Subcutaneous abdominal adipose tissue (tissue), 5 donors: ENCODE data around the gene PLD1.

Source experiments
- H3K27ac ChIP-seq: one replicate; pipeline ENCODE4 v1.7.0; 2013; ENCODE audit warnings: low read depth, mild to moderate bottlenecking, inconsistent platforms, low read length, moderate library complexity
- H3K27me3 ChIP-seq, 5 donors: one replicate each; pipeline ENCODE4 v1.7.0; 2013; ENCODE audit warnings: low read length in 5 of 5, inconsistent platforms in 1 of 5; ENCODE audit not compliant: control insufficient read depth in 5 of 5, insufficient read depth in 4 of 5
- H3K36me3 ChIP-seq, 5 donors: one replicate each; pipeline ENCODE4 v1.7.0; 2013; ENCODE audit warnings: low read length in 5 of 5; ENCODE audit not compliant: control insufficient read depth in 5 of 5, insufficient read depth in 5 of 5
- H3K4me1 ChIP-seq, 5 donors: one replicate each; pipeline ENCODE4 v1.7.0; 2013; ENCODE audit warnings: low read length in 5 of 5, mild to moderate bottlenecking in 3 of 5, moderate library complexity in 1 of 5; ENCODE audit not compliant: control insufficient read depth in 5 of 5, insufficient read depth in 5 of 5
- H3K4me3 ChIP-seq, 5 donors: one replicate each; pipeline ENCODE4 v1.7.0; 2013; ENCODE audit warnings: low read length in 5 of 5, low read depth in 1 of 5
- H3K9ac ChIP-seq, 5 donors: one replicate each; pipeline ENCODE4 v1.7.0; 2013; ENCODE audit warnings: low read length in 5 of 5, mild to moderate bottlenecking in 4 of 5, moderate library complexity in 3 of 5
- H3K9me3 ChIP-seq, 5 donors: one replicate each; pipeline ENCODE4 v1.7.0; 2013; ENCODE audit warnings: low read length in 5 of 5; ENCODE audit not compliant: control insufficient read depth in 5 of 5
- donor health status: healthy.
- donor health status: healthy.
- donor health status: healthy.
- donor health status: healthy.
- donor health status: healthy.

Gene PLD1

GRCh38 chr3:171556574-171557145 is 253.6 kb downstream of the PLD1 start:
- H3K27ac ChIP-seq: no peak overlapping the region
- no peaks in the 10 kb centered on the region for H3K4me1 ChIP-seq
- H3K36me3 ChIP-seq: no peaks in the 10 kb centered on the region
- no peaks in the 10 kb centered on the region for H3K9me3 ChIP-seq
- no peaks in the 10 kb centered on the region for H3K27me3 ChIP-seq
- H3K9ac ChIP-seq: no peak overlapping the region
- no peak overlapping the region for H3K4me3 ChIP-seq

GRCh38 chr3:171556148-171556547 is 254.1 kb downstream of the PLD1 start:
- H3K27me3 ChIP-seq: no peaks in the 10 kb centered on the region
- no peaks in the 10 kb centered on the region for H3K4me1 ChIP-seq
- no peak overlapping the region for H3K9ac ChIP-seq
- no peaks in the 10 kb centered on the region for H3K9me3 ChIP-seq
- no peak overlapping the region for H3K4me3 ChIP-seq
- H3K27ac ChIP-seq: no peak overlapping the region
- H3K36me3 ChIP-seq: no peaks in the 10 kb centered on the region

- Histone ChIP-seq H3K9me3 (no peaks in the 10 kb centered on the region), H3K36me3 (no peaks in the 10 kb centered on the region), H3K4me1 (no peaks in the 10 kb centered on the region), H3K27me3 (no peaks in the 10 kb centered on the region), H3K27ac (no peak overlapping the region), H3K4me3 (no peak overlapping the region), H3K9ac (no peak overlapping the region)
Measured at GRCh38 chr3:171553086-171553485, 257.2 kb downstream of the PLD1 start.

GRCh38 chr3:171552531-171552930 is 257.8 kb downstream of the PLD1 start:
- Histone ChIP-seq H3K4me3 (no peak overlapping the region), H3K27ac (no peak overlapping the region), H3K9ac (no peak overlapping the region), H3K4me1 (no peaks in the 10 kb centered on the region), H3K36me3 (no peaks in the 10 kb centered on the region), H3K27me3 (no peaks in the 10 kb centered on the region), H3K9me3 (no peaks in the 10 kb centered on the region)

- Histone ChIP-seq H3K9ac (no peak overlapping the region), H3K9me3 (no peaks in the 10 kb centered on the region)
Measured at GRCh38 chr3:171551296-171551695, 259.0 kb downstream of the PLD1 start.

More at GRCh38 chr3:171551296-171551695, 259.0 kb downstream of the PLD1 start:
- H3K4me3 ChIP-seq: no peak overlapping the region
- no peaks in the 10 kb centered on the region for H3K27me3 ChIP-seq
- no peaks in the 10 kb centered on the region for H3K36me3 ChIP-seq
- no peak overlapping the region for H3K27ac ChIP-seq
- H3K4me1 ChIP-seq: no peaks in the 10 kb centered on the region
